ENCODE results near the gene PRC1. TPM values are rescaled to one million over a fixed set of nuclear protein-coding genes. Genes with fewer than 3 reads are reported as not detected.

PRC1 gene
- total and polyA plus RNA-seq, 2 of the 13 experiments (the other 11 are each of a cell fraction or from before 2014, with no cell fraction given), result 137 to 162 TPM

DNA sequence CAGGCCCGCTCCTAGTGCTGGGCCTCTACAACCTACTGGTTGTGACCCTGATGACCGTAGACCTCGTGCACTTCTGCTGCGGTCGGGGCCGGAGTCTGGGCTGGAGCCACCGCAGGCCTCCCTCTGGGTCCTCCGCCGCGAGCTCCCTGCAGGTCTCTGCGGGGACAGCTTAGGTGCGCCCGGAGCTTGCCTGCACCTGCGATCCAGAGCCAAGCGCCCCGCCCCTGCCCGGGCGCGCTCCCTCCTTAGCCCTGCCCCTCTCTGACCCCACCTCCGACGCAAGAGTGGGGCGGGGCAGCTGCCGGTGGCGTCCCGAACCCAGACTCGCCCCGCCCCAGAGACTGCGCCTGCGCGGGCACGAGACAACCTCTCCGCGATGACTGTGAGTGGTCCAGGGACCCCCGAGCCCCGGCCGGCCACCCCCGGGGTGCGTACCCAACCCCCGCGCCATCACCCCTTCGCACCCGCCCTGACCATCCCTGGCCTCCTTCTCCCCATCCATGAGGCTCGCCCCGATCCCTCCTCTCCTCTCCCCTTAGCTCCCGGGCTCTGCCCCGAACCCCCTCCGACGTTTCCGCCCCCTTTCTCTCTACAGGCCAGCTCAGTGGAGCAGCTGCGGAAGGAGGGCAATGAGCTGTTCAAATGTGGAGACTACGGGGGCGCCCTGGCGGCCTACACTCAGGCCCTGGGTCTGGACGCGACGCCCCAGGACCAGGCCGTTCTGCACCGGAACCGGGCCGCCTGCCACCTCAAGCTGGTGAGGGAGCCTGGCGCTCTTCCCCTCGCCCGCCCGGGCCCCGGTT is 59.2 kb downstream of the PRC1 start, which contains the start of gene UNC45A (continued):
- TF ChIP-seq CENPT (CRISPR knock-in tag; IDR thresholded peaks at IDR 0.05; ENCODE audit: low read depth) (peak; percentile 20; the same call in 1 of the 2 replicates), MIER2 (CRISPR knock-in tag; IDR thresholded peaks at IDR 0.05) (no peak), ZFY (CRISPR knock-in tag; IDR thresholded peaks at IDR 0.05) (peak; percentile 81), POLR2A (IDR thresholded peaks at IDR 0.05; ENCODE audit: insufficient read depth in 1 of 2, low read depth in 2 of 2, low read length in 2 of 2) (peak; percentile 54 to 83), ZNF891 (CRISPR knock-in tag; IDR thresholded peaks at IDR 0.05) (peak; percentile 60), KLF16 (CRISPR knock-in tag; IDR thresholded peaks at IDR 0.05) (peak in 1 of 2 experiments; percentile 60; a peak in 1 of 4 replicates), YEATS4 (CRISPR knock-in tag; IDR thresholded peaks at IDR 0.05; ENCODE audit: borderline replicate concordance) (no peak; the same call in 1 of the 2 replicates), NCOA1 (CRISPR knock-in tag; IDR thresholded peaks at IDR 0.05) (no peak), ZNF251 (CRISPR knock-in tag; IDR thresholded peaks at IDR 0.05) (0 out of 2 replicates have a peak, but pooled peaks have one; percentile 61), KLF13 (CRISPR knock-in tag; IDR thresholded peaks at IDR 0.05) (no peak), GTF3A (CRISPR knock-in tag; conservative IDR thresholded peaks at IDR 0.05) (no peak), ZNF282 (IDR thresholded peaks at IDR 0.05; ENCODE audit: partially characterized antibody) (no peak), GATAD1 (CRISPR knock-in tag; IDR thresholded peaks at IDR 0.05) (0 out of 2 replicates have a peak, but pooled peaks have one; percentile 29), ZNF138 (CRISPR knock-in tag; IDR thresholded peaks at IDR 0.05; ENCODE audit: low read depth) (peak; percentile 16; the same call in 1 of the 2 replicates)
- TF ChIP-seq, protein P1, sequence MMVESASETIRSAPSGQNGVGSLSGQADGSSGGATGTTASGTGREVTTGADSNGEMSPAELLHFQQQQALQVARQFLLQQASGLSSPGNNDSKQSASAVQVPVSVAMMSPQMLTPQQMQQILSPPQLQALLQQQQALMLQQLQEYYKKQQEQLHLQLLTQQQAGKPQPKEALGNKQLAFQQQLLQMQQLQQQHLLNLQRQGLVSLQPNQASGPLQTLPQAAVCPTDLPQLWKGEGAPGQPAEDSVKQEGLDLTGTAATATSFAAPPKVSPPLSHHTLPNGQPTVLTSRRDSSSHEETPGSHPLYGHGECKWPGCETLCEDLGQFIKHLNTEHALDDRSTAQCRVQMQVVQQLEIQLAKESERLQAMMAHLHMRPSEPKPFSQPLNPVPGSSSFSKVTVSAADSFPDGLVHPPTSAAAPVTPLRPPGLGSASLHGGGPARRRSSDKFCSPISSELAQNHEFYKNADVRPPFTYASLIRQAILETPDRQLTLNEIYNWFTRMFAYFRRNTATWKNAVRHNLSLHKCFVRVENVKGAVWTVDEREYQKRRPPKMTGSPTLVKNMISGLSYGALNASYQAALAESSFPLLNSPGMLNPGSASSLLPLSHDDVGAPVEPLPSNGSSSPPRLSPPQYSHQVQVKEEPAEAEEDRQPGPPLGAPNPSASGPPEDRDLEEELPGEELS (CRISPR knock-in tag; IDR thresholded peaks at IDR 0.05), result peak; percentile 33; the same call in 1 of the 2 replicates
- TF ChIP-seq, protein P2, sequence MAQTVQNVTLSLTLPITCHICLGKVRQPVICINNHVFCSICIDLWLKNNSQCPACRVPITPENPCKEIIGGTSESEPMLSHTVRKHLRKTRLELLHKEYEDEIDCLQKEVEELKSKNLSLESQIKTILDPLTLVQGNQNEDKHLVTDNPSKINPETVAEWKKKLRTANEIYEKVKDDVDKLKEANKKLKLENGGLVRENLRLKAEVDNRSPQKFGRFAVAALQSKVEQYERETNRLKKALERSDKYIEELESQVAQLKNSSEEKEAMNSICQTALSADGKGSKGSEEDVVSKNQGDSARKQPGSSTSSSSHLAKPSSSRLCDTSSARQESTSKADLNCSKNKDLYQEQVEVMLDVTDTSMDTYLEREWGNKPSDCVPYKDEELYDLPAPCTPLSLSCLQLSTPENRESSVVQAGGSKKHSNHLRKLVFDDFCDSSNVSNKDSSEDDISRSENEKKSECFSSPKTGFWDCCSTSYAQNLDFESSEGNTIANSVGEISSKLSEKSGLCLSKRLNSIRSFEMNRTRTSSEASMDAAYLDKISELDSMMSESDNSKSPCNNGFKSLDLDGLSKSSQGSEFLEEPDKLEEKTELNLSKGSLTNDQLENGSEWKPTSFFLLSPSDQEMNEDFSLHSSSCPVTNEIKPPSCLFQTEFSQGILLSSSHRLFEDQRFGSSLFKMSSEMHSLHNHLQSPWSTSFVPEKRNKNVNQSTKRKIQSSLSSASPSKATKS (CRISPR knock-in tag; IDR thresholded peaks at IDR 0.05), result no peak

Data from HepG2 (cell line).